ENCODE measurements around the gene IFIH1.

The IFIH1 gene

GRCh38 chr2:162318328-162319180 is at the start of gene IFIH1:
TSS of gene IFIH1 (minus strand) at chr2:162318684. CDS start at chr2:162318307, 377 bp downstream.
- H3K9me3 ChIP-seq (ENCODE audit: severe bottlenecking): no peaks in the 10 kb centered on the region
- H3K27me3 ChIP-seq (ENCODE audit: insufficient read depth, poor library complexity, severe bottlenecking): no peaks in the 10 kb centered on the region
- H3K4me1 ChIP-seq (ENCODE audit: insufficient read depth, poor library complexity, severe bottlenecking): peaks cover 13% of the 10 kb centered on the region
- DNase-seq (ENCODE audit: low spot score): peak; percentile 78
- H3K4me3 ChIP-seq (ENCODE audit: severe bottlenecking): peak within 1 kb of the TSS; percentile 78
- TF ChIP-seq, protein P1, sequence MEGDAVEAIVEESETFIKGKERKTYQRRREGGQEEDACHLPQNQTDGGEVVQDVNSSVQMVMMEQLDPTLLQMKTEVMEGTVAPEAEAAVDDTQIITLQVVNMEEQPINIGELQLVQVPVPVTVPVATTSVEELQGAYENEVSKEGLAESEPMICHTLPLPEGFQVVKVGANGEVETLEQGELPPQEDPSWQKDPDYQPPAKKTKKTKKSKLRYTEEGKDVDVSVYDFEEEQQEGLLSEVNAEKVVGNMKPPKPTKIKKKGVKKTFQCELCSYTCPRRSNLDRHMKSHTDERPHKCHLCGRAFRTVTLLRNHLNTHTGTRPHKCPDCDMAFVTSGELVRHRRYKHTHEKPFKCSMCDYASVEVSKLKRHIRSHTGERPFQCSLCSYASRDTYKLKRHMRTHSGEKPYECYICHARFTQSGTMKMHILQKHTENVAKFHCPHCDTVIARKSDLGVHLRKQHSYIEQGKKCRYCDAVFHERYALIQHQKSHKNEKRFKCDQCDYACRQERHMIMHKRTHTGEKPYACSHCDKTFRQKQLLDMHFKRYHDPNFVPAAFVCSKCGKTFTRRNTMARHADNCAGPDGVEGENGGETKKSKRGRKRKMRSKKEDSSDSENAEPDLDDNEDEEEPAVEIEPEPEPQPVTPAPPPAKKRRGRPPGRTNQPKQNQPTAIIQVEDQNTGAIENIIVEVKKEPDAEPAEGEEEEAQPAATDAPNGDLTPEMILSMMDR (IDR thresholded peaks at IDR 0.05; ENCODE audit: poor library complexity, severe bottlenecking): peak; percentile 59
- H3K27ac ChIP-seq (ENCODE audit: poor library complexity, severe bottlenecking): peak within 1 kb of the TSS; percentile 56
- ATAC-seq (ENCODE audit: low read depth): peak; percentile 82
- no peaks in the 10 kb centered on the region for H3K36me3 ChIP-seq (ENCODE audit: low read depth)

DNA sequence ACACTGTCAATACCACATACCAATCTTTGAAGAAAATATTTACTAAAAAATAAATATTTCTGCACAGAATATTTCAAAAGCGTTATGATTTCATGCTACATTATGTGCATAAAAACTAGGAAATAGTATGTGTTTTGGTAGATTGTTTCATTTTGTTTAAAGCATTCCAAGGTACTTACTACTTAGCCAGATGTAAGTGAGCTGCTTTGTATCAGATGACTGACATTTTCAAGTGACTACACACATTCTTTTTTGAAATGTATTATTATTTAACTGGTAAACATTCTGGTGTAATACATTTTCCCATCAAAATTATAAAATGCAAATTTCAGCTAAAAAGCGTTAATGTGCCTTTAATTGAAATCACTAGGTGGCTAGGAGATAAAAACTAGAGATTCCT is 46.9 kb upstream of the IFIH1 start:
- H3K4me3 ChIP-seq (ENCODE audit: severe bottlenecking): no peak overlapping the region
- ATAC-seq (ENCODE audit: low read depth): no peak
- TF ChIP-seq, protein P1 (IDR thresholded peaks at IDR 0.05; ENCODE audit: poor library complexity, severe bottlenecking): no peak
- H3K36me3 ChIP-seq (ENCODE audit: low read depth): no peaks in the 10 kb centered on the region; the same call in 1 of the 2 replicates
- H3K27me3 ChIP-seq (ENCODE audit: insufficient read depth, poor library complexity, severe bottlenecking): no peaks in the 10 kb centered on the region
- H3K9me3 ChIP-seq (ENCODE audit: severe bottlenecking): no peaks in the 10 kb centered on the region
- H3K27ac ChIP-seq (ENCODE audit: poor library complexity, severe bottlenecking): no peak overlapping the region
- no peaks in the 10 kb centered on the region for H3K4me1 ChIP-seq (ENCODE audit: insufficient read depth, poor library complexity, severe bottlenecking)
- no peak for DNase-seq (ENCODE audit: low spot score)

DNA sequence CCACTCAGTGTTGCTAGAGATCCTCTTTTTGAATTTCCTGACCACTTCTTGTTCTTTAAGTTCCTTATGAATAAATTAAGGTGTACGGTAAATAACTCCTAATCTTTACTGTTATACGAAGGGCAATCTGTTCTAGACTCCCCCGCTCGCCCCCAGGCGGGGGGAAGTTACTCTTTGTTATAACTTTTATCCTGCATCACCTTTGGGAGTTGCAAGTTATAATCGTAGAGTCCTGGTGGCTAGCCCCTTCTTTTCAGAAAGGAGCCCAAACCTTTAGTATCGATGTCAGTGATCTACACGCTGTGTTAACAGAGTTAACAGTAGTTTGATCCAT is 26.1 kb upstream of the IFIH1 start:
- Histone ChIP-seq H3K4me3 (ENCODE audit: severe bottlenecking) (peak overlapping the region; percentile 56), H3K27ac (ENCODE audit: poor library complexity, severe bottlenecking) (peak overlapping the region; percentile 19), H3K27me3 (ENCODE audit: insufficient read depth, poor library complexity, severe bottlenecking) (no peaks in the 10 kb centered on the region), H3K9me3 (ENCODE audit: severe bottlenecking) (no peaks in the 10 kb centered on the region), H3K36me3 (ENCODE audit: low read depth) (peaks cover 8% of the 10 kb centered on the region; the same call in 1 of the 2 replicates), H3K4me1 (ENCODE audit: insufficient read depth, poor library complexity, severe bottlenecking) (no peaks in the 10 kb centered on the region)
- DNase-seq (ENCODE audit: low spot score): no peak
- no peak for ATAC-seq (ENCODE audit: low read depth)
- TF ChIP-seq, protein P1 (IDR thresholded peaks at IDR 0.05; ENCODE audit: poor library complexity, severe bottlenecking): no peak

- H3K36me3 ChIP-seq (ENCODE audit: low read depth): peaks cover 8% of the 10 kb centered on the region; the same call in 1 of the 2 replicates
- ATAC-seq (ENCODE audit: low read depth) (peak; percentile 99), DNase-seq (ENCODE audit: low spot score) (peak; percentile 95)
- peak within 1 kb of the TSS; percentile 56 for H3K4me3 ChIP-seq (ENCODE audit: severe bottlenecking)
- no peaks in the 10 kb centered on the region for H3K9me3 ChIP-seq (ENCODE audit: severe bottlenecking)
- peak within 1 kb of the TSS; percentile 19 for H3K27ac ChIP-seq (ENCODE audit: poor library complexity, severe bottlenecking)
- no peaks in the 10 kb centered on the region for H3K27me3 ChIP-seq (ENCODE audit: insufficient read depth, poor library complexity, severe bottlenecking)
- H3K4me1 ChIP-seq (ENCODE audit: insufficient read depth, poor library complexity, severe bottlenecking): no peaks in the 10 kb centered on the region
- TF ChIP-seq, protein P1 (IDR thresholded peaks at IDR 0.05; ENCODE audit: poor library complexity, severe bottlenecking): no peak
Measured at GRCh38 chr2:162343824-162344616, 25.5 kb upstream of the IFIH1 start, which contains the start of gene GCA. TSS of gene GCA (plus strand) at chr2:162344132. CDS start at chr2:162344249, 117 bp downstream.
